Kidney epithelial cell (primary cell): Measurements from ENCODE around the gene NBAS. TPM values are rescaled to one million over a fixed set of nuclear protein-coding genes. Genes with fewer than 3 reads are reported as not detected.

ENCODE experiments used
- DNase-seq: peaks from one replicate; pipeline ENCODE4 v3.0.0-alpha.2; 2010; ENCODE audit warnings: low read depth
- H3K27me3 ChIP-seq: 2 replicates; pipeline ENCODE4 v1.6.0; 2011; ENCODE audit warnings: low read length; ENCODE audit not compliant: control insufficient read depth, insufficient read depth
- H3K36me3 ChIP-seq: 2 replicates; pipeline ENCODE4 v1.5.1; 2011; ENCODE audit warnings: low read length; ENCODE audit not compliant: control insufficient read depth, insufficient read depth
- H3K4me3 ChIP-seq: 2 replicates; pipeline ENCODE4 v1.5.1; 2011; ENCODE audit warnings: low read depth, mild to moderate bottlenecking, control low read depth, low read length
- CTCF ChIP-seq: IDR thresholded peaks from 2 replicates; pipeline ENCODE4 v1.5.1; 2011; ENCODE audit warnings: mild to moderate bottlenecking, moderate library complexity, low read length, control low read depth, inconsistent platforms; ENCODE audit not compliant: insufficient read depth, poor library complexity, severe bottlenecking
- total RNA-seq: library from RNA; depleted of rRNA; stranded (reverse); fragments of >200 nt; gene quantifications from 2 replicates; pipeline ENCODE4 v1.2.3, GENCODE V29; 2015

NBAS gene
- total RNA-seq, 1 donor from 2014 or later = 67.0 TPM

GRCh38 chr2:15594291-15595256 is 33.4 kb upstream of the NBAS start:
- Histone ChIP-seq H3K36me3 (no peaks in the 10 kb centered on the region), H3K4me3 (no peak overlapping the region), H3K27me3 (no peaks in the 10 kb centered on the region)
- no peak for TF ChIP-seq CTCF
- DNase-seq = no peak

DNA sequence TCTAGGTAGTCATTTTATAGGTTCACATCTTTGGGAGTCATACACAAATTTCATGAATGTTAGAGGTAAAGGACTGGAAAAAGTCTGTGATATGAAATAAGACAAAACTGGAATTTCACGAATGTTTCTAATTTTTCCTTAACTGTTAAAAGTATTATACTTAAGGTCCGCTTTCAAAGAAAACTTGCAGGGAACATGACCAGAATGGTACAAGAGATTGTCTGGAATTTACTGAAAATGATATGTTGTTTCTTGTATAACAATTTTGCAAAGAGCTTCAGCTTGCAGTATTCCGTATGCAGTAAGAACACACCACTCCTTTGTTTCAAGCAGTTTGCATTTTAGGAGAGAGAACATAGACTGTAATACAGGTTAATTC is 32.2 kb upstream of the NBAS start:
- no peak overlapping the region for H3K4me3 ChIP-seq
- no peaks in the 10 kb centered on the region for H3K27me3 ChIP-seq
- no peak for TF ChIP-seq CTCF
- no peaks in the 10 kb centered on the region for H3K36me3 ChIP-seq
- no peak for DNase-seq

GRCh38 chr2:15591692-15592463 is 30.7 kb upstream of the NBAS start, which contains the start of gene DDX1:
Gene DDX1 (plus strand): TSS chr2:15591868. CDS start chr2:15591934, 66 bp downstream.
- Histone ChIP-seq H3K4me3 (peak within 1 kb of the TSS; percentile 95), H3K36me3 (no peaks in the 10 kb centered on the region), H3K27me3 (no peaks in the 10 kb centered on the region)
- no peak for TF ChIP-seq CTCF
- DNase-seq = no peak

DNA sequence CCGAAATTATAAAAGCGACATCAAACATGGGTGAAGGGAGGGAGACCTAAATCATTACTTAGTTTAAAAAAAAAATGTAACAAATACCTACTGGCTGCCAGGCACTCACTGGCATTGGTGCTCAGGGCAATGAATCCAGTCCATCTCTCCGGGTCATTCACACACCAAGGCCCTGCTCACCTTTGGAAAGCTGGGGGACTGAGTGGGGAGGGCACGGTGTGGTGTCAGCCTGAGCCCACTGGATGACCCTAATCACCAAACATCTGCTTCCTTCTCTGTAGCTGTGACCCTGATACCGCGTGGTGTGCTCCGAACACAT is 30.2 kb upstream of the NBAS start:
- Histone ChIP-seq H3K36me3 (no peaks in the 10 kb centered on the region), H3K4me3 (peak overlapping the region; percentile 95), H3K27me3 (no peaks in the 10 kb centered on the region)
- DNase-seq = no peak
- no peak for TF ChIP-seq CTCF

GRCh38 chr2:15588329-15588919 is 27.3 kb upstream of the NBAS start:
- no peak for DNase-seq

More at GRCh38 chr2:15588329-15588919, 27.3 kb upstream of the NBAS start:
- H3K27me3 ChIP-seq = no peaks in the 10 kb centered on the region
- H3K36me3 ChIP-seq = no peaks in the 10 kb centered on the region
- no peak overlapping the region for H3K4me3 ChIP-seq
- TF ChIP-seq CTCF = peak; percentile 69
